Astrocyte (in vitro differentiated cells and primary cell): ENCODE results near the gene FAM193B. TPM values are rescaled to one million over a fixed set of nuclear protein-coding genes. Genes with fewer than 3 reads are reported as not detected.

Experiments used
- DNase-seq: peaks from one replicate; pipeline ENCODE4 v3.0.0-alpha.2; 2010; ENCODE audit warnings: low read depth
- FAIRE-seq: peaks from 2 replicates; lab custom pipeline; 2011; peaks lifted over from hg19 to GRCh38; lab: Jason Lieb, UNC
- H2AFZ ChIP-seq: 2 replicates; pipeline ENCODE4 v1.6.0; 2012; ENCODE audit warnings: low read depth, low read length, inconsistent platforms
- H3K27ac ChIP-seq: 2 replicates; pipeline ENCODE4 v1.5.1; 2011; ENCODE audit warnings: low read depth, low read length, inconsistent platforms
- H3K27me3 ChIP-seq: 2 replicates; pipeline ENCODE4 v1.6.0; 2011; ENCODE audit warnings: low read length, inconsistent platforms; ENCODE audit not compliant: insufficient read depth
- H3K36me3 ChIP-seq: 2 replicates; pipeline ENCODE4 v1.5.1; 2011; ENCODE audit warnings: low read length, inconsistent platforms; ENCODE audit not compliant: insufficient read depth
- H3K4me1 ChIP-seq: 2 replicates; pipeline ENCODE4 v1.5.1; 2011; ENCODE audit warnings: low read length, inconsistent platforms; ENCODE audit not compliant: insufficient read depth
- H3K4me2 ChIP-seq: 2 replicates; pipeline ENCODE4 v1.6.0; 2012; ENCODE audit warnings: low read length, inconsistent platforms
- H3K4me3 ChIP-seq: 2 replicates; pipeline ENCODE4 v1.5.1; 2011; ENCODE audit warnings: low read depth, mild to moderate bottlenecking, low read length, inconsistent platforms; ENCODE audit not compliant: insufficient read depth
- H3K79me2 ChIP-seq: 2 replicates; pipeline ENCODE4 v1.6.0; 2012; ENCODE audit warnings: mild to moderate bottlenecking, low read length, inconsistent platforms; ENCODE audit not compliant: insufficient read depth
- H3K9ac ChIP-seq: 2 replicates; pipeline ENCODE4 v1.6.0; 2012; ENCODE audit warnings: mild to moderate bottlenecking, low read length, inconsistent platforms
- H3K9me3 ChIP-seq: 2 replicates; pipeline ENCODE4 v1.5.1; 2012; ENCODE audit warnings: low read depth, mild to moderate bottlenecking, low read length, inconsistent platforms; ENCODE audit not compliant: insufficient read depth
- H4K20me1 ChIP-seq: 2 replicates; pipeline ENCODE4 v1.6.0; 2012; ENCODE audit warnings: low read length, inconsistent platforms; ENCODE audit not compliant: insufficient read depth
- H3K27ac Mint-ChIP-seq: one replicate; pipeline ENCODE4 v1.8.0; 2021; ENCODE audit warnings: mild to moderate bottlenecking, mixed read lengths; ENCODE audit not compliant: unreplicated experiment
- H3K27me3 Mint-ChIP-seq: one replicate; pipeline ENCODE4 v1.8.0; 2021; ENCODE audit warnings: low read depth, mixed read lengths; ENCODE audit not compliant: unreplicated experiment
- H3K36me3 Mint-ChIP-seq: one replicate; pipeline ENCODE4 v1.8.0; 2021; ENCODE audit warnings: low read depth, mixed read lengths; ENCODE audit not compliant: unreplicated experiment
- H3K4me1 Mint-ChIP-seq: one replicate; pipeline ENCODE4 v1.8.0; 2021; ENCODE audit warnings: low read depth, mixed read lengths; ENCODE audit not compliant: unreplicated experiment
- H3K4me3 Mint-ChIP-seq: one replicate; pipeline ENCODE4 v1.8.0; 2021; ENCODE audit warnings: mild to moderate bottlenecking, moderate library complexity, mixed read lengths; ENCODE audit not compliant: unreplicated experiment
- H3K9me3 Mint-ChIP-seq: one replicate; pipeline ENCODE4 v1.8.0; 2021; ENCODE audit warnings: mild to moderate bottlenecking, mixed read lengths; ENCODE audit not compliant: unreplicated experiment
- EZH2 ChIP-seq: IDR thresholded peaks from 2 replicates; pipeline ENCODE4 v1.6.1; 2012; ENCODE audit warnings: mild to moderate bottlenecking, low read length, inconsistent platforms; ENCODE audit not compliant: insufficient read depth
- total RNA-seq: library from RNA; stranded (reverse); gene quantifications from 2 replicates; pipeline ENCODE4 v1.2.1, GENCODE V29; 2021
- TF ChIP-seq, protein P1 (sequence below): IDR thresholded peaks from 2 replicates; pipeline ENCODE4 v1.5.1; 2011; ENCODE audit warnings: low read depth, mild to moderate bottlenecking, inconsistent platforms, low read length, moderate library complexity; ENCODE audit not compliant: insufficient read depth

The FAM193B gene
- total RNA-seq, 1 donor from 2014 or later = 48.3 TPM

DNA sequence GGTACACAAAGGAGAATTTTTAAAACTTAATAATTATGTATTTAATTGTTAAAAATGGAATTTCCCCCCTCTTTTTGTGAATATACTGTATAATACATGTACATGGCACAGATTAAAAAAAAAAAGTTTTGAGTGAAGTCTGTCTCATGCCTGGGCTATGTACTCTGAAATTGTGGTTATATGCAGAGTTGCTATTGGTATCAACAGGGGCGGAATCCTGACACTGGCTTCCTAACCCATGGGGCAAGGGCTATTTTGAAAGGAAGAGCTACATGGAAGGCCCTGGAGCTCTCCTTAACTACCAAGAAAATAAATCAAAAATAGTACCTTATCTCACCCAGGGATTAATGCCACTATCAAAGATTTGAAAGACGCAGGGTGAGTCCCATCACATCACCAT, 865 bp upstream of the FAM193B start:
- no peaks in the 10 kb centered on the region for H3K36me3 ChIP-seq
- no peak overlapping the region for H3K9ac ChIP-seq
- H3K79me2 ChIP-seq = peaks cover 39% of the 10 kb centered on the region
- H3K9me3 Mint-ChIP-seq = peaks cover 2% of the 10 kb centered on the region
- H3K27me3 ChIP-seq = no peaks in the 10 kb centered on the region
- H3K4me3 Mint-ChIP-seq = peak overlapping the region; percentile 79
- DNase-seq (no peak), FAIRE-seq (no peak)
- no peak overlapping the region for H2AFZ ChIP-seq
- no peaks in the 10 kb centered on the region for H3K9me3 ChIP-seq
- peak overlapping the region; percentile 83 for H3K4me2 ChIP-seq
- TF ChIP-seq, protein P1, sequence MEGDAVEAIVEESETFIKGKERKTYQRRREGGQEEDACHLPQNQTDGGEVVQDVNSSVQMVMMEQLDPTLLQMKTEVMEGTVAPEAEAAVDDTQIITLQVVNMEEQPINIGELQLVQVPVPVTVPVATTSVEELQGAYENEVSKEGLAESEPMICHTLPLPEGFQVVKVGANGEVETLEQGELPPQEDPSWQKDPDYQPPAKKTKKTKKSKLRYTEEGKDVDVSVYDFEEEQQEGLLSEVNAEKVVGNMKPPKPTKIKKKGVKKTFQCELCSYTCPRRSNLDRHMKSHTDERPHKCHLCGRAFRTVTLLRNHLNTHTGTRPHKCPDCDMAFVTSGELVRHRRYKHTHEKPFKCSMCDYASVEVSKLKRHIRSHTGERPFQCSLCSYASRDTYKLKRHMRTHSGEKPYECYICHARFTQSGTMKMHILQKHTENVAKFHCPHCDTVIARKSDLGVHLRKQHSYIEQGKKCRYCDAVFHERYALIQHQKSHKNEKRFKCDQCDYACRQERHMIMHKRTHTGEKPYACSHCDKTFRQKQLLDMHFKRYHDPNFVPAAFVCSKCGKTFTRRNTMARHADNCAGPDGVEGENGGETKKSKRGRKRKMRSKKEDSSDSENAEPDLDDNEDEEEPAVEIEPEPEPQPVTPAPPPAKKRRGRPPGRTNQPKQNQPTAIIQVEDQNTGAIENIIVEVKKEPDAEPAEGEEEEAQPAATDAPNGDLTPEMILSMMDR = no peak
- no peak for TF ChIP-seq EZH2
- peaks cover 12% of the 10 kb centered on the region for H3K4me1 ChIP-seq
- no peak overlapping the region for H3K4me3 ChIP-seq
- no peaks in the 10 kb centered on the region for H3K36me3 Mint-ChIP-seq
- no peak overlapping the region for H3K27ac Mint-ChIP-seq
- H3K27me3 Mint-ChIP-seq = no peaks in the 10 kb centered on the region
- H3K27ac ChIP-seq = no peak overlapping the region
- H4K20me1 ChIP-seq = peaks cover 35% of the 10 kb centered on the region
- H3K4me1 Mint-ChIP-seq = peaks cover 12% of the 10 kb centered on the region

DNA sequence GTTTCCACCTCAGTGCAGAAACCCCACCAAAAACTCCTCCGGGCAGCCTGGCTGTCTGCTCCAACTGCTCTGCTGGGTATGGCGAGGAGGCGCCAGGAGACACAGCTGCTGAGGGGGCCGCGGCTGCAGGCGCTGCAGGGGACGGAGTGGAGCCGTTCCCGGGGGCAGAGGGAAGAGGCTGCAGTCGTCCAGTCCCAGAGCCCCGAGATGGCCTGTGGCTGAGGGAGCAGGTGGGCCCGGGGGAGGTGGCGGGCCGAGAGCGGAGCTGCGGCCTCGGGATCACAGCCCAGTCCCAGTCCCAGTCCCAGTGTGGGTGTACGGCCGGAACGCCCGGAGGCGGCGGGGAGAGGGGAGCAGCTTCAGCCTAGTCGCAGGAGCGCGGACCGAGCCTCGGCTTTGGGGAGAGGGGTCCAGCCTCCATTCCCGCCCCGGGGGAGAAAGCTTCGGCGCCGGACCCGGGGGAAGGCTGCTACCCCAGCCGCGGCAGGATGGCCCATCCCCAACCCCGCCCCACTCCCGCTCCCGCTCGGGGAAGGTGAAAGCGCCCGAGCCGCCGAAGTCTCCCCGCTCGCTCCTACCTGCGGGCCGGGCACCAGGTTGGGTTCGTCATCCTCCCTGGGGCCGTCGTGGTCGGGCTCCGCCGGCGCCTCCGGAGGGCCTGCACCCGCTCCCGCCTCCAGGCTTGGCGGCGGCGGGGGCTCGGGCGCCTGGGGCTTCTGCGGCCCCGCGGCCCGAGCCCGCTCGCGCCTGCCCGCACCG, 513 bp downstream of the FAM193B start:
- H3K4me1 Mint-ChIP-seq = peaks cover 15% of the 10 kb centered on the region
- Histone ChIP-seq H3K36me3 (no peaks in the 10 kb centered on the region), H2AFZ (peak overlapping the region; percentile 44), H3K9ac (peak overlapping the region; percentile 82), H3K79me2 (peaks cover 51% of the 10 kb centered on the region), H3K27me3 (no peaks in the 10 kb centered on the region), H3K9me3 (no peaks in the 10 kb centered on the region), H3K4me1 (peaks cover 12% of the 10 kb centered on the region), H4K20me1 (peaks cover 45% of the 10 kb centered on the region), H3K27ac (peak overlapping the region; percentile 44), H3K4me2 (peak overlapping the region; percentile 97), H3K4me3 (peak overlapping the region; percentile 64)
- no peak for DNase-seq
- peak overlapping the region; percentile 90 for H3K4me3 Mint-ChIP-seq
- no peak overlapping the region for H3K27ac Mint-ChIP-seq
- FAIRE-seq = no peak
- no peak for TF ChIP-seq EZH2
- TF ChIP-seq, protein P1 = no peak
- no peaks in the 10 kb centered on the region for H3K27me3 Mint-ChIP-seq
- peaks cover 2% of the 10 kb centered on the region for H3K9me3 Mint-ChIP-seq
- no peaks in the 10 kb centered on the region for H3K36me3 Mint-ChIP-seq

DNA sequence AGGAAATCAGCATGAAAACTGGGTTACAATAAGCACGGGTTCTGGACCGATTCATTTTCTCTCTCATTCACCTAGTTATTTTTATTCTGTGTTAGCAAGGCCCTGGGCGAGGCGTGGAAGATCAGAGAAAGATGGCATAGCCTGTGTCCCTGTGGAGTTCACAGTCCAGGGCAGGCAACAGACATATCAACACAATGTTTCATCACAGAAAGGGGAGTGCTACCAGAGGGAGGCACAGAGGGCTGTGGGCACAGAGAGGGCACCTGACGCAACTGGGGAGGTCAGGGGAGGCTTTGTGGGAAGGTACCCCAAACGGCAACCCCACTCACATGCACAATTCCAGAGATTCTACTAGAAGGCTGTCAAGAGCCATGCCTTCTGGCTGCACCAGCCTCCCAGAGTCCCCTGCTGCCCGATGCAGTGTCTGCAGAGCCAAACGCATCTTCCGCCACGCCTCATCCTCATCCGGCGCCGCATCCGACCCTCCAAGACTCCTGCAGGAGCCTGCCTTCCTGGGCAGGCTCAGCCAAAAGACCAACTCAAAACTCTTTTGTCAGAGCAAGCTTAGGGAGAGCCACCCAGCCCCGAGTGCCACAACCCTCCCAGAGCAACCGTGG, 1.4 kb downstream of the FAM193B start:
- peak overlapping the region; percentile 90 for H3K4me3 Mint-ChIP-seq
- Histone ChIP-seq H3K4me2 (peak overlapping the region; percentile 97), H3K79me2 (peaks cover 60% of the 10 kb centered on the region), H3K4me1 (peaks cover 12% of the 10 kb centered on the region), H3K27me3 (no peaks in the 10 kb centered on the region), H4K20me1 (peaks cover 55% of the 10 kb centered on the region), H3K9ac (peak overlapping the region; percentile 82), H2AFZ (no peak overlapping the region), H3K27ac (no peak overlapping the region), H3K36me3 (no peaks in the 10 kb centered on the region), H3K4me3 (peak overlapping the region; percentile 64), H3K9me3 (no peaks in the 10 kb centered on the region)
- peaks cover 2% of the 10 kb centered on the region for H3K9me3 Mint-ChIP-seq
- TF ChIP-seq, protein P1 = no peak
- no peak for TF ChIP-seq EZH2
- H3K4me1 Mint-ChIP-seq = peaks cover 20% of the 10 kb centered on the region
- no peaks in the 10 kb centered on the region for H3K36me3 Mint-ChIP-seq
- H3K27ac Mint-ChIP-seq = peak overlapping the region; percentile 29
- no peak for FAIRE-seq
- H3K27me3 Mint-ChIP-seq = no peaks in the 10 kb centered on the region
- no peak for DNase-seq
